ENCODE measurements around the gene RTBDN. TPM values are rescaled to one million over a fixed set of nuclear protein-coding genes. Genes with fewer than 3 reads are reported as not detected.

RTBDN gene
- total RNA-seq, 4 donors from 2014 or later, result not detected

GRCh38 chr19:12793290-12794195 is 40.8 kb downstream of the RTBDN start:
- DNase-seq (peak; percentile 85 to 92), ATAC-seq (peak; percentile 48 to 55)
- peak overlapping the region; percentile 99 to 100 (median 100) for H3K27ac ChIP-seq
- H3K36me3 ChIP-seq, result no peaks in the 10 kb centered on the region
- TF ChIP-seq, protein P1, sequence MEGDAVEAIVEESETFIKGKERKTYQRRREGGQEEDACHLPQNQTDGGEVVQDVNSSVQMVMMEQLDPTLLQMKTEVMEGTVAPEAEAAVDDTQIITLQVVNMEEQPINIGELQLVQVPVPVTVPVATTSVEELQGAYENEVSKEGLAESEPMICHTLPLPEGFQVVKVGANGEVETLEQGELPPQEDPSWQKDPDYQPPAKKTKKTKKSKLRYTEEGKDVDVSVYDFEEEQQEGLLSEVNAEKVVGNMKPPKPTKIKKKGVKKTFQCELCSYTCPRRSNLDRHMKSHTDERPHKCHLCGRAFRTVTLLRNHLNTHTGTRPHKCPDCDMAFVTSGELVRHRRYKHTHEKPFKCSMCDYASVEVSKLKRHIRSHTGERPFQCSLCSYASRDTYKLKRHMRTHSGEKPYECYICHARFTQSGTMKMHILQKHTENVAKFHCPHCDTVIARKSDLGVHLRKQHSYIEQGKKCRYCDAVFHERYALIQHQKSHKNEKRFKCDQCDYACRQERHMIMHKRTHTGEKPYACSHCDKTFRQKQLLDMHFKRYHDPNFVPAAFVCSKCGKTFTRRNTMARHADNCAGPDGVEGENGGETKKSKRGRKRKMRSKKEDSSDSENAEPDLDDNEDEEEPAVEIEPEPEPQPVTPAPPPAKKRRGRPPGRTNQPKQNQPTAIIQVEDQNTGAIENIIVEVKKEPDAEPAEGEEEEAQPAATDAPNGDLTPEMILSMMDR (IDR thresholded peaks at IDR 0.05 in 4 of 5, conservative IDR thresholded peaks at IDR 0.05 in 1 of 5), result peak in 2 of 5 experiments; percentile 19 to 30
- TF ChIP-seq POLR2A (IDR thresholded peaks at IDR 0.05), result peak; percentile 82 to 90
- in situ Hi-C loops (cut with MboI; ENCODE audit: low sequenced_read_pairs in 4 of 4) (no loop called here), intact Hi-C loops (cut with DNase I; ENCODE audit: low total_unique reads) (loop anchor here (1.0 to 5.0 kb wide), 5 partner anchors 18 to 1054 kb away; partner anchors contain the start of genes FARSA, HOOK2, IER2 and STX10)
- no peaks in the 10 kb centered on the region for H3K9me3 ChIP-seq
- H3K27me3 ChIP-seq, result no peaks in the 10 kb centered on the region
- peak overlapping the region; percentile 91 to 98 (median 94) for H3K4me3 ChIP-seq
- peaks cover 24 to 27% of the 10 kb centered on the region in 2 donors for H3K4me1 ChIP-seq

DNA sequence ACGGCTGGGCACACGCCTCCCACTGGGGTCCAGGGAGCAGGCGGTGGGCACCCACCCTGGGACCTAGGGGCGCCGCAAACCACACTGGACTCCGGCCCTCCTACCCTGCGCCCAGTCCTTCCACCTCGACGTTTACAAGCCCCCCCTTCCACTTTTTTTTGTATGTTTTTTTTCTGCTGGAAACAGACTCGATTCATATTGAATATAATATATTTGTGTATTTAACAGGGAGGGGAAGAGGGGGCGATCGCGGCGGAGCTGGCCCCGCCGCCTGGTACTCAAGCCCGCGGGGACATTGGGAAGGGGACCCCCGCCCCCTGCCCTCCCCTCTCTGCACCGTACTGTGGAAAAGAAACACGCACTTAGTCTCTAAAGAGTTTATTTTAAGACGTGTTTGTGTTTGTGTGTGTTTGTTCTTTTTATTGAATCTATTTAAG is 41.5 kb downstream of the RTBDN start:
- H3K36me3 ChIP-seq, result no peaks in the 10 kb centered on the region
- peak overlapping the region; percentile 99 to 100 (median 100) for H3K27ac ChIP-seq
- TF ChIP-seq, protein P1 (IDR thresholded peaks at IDR 0.05 in 4 of 5, conservative IDR thresholded peaks at IDR 0.05 in 1 of 5), result peak in 1 of 5 experiments; percentile 5
- peak in 1 of 2 donors; percentile 47 for TF ChIP-seq POLR2A (IDR thresholded peaks at IDR 0.05)
- H3K4me3 ChIP-seq, result peak overlapping the region; percentile 91 to 98 (median 94)
- in situ Hi-C loops (cut with MboI; ENCODE audit: low sequenced_read_pairs in 4 of 4) (no loop called here), intact Hi-C loops (cut with DNase I; ENCODE audit: low total_unique reads) (loop anchor here (1.0 to 5.0 kb wide), 5 partner anchors 18 to 1054 kb away; partner anchors contain the start of genes FARSA, HOOK2, IER2 and STX10)
- no peaks in the 10 kb centered on the region for H3K9me3 ChIP-seq
- no peaks in the 10 kb centered on the region for H3K27me3 ChIP-seq
- no peak for DNase-seq
- no peak for ATAC-seq
- H3K4me1 ChIP-seq, result peaks cover 31 to 33% of the 10 kb centered on the region in 2 donors

GRCh38 chr19:12792051-12792852 is 42.1 kb downstream of the RTBDN start:
- peaks cover 33 to 40% of the 10 kb centered on the region in 2 donors for H3K4me1 ChIP-seq
- peak overlapping the region; percentile 91 to 98 (median 94) for H3K4me3 ChIP-seq
- in situ Hi-C loops (cut with MboI; ENCODE audit: low sequenced_read_pairs in 4 of 4), result no loop called here
- no peaks in the 10 kb centered on the region for H3K36me3 ChIP-seq
- peak overlapping the region; percentile 99 to 100 (median 100) for H3K27ac ChIP-seq
- intact Hi-C loops (cut with DNase I; ENCODE audit: low total_unique reads), result loop anchor here (5.0 kb wide), 4 partner anchors 70 to 1055 kb away; partner anchors contain the start of genes FARSA, IER2, STX10 and TNPO2
- no peaks in the 10 kb centered on the region for H3K27me3 ChIP-seq
- peak; percentile 9 to 24 for ATAC-seq
- peak; percentile 81 to 86 for DNase-seq
- no peaks in the 10 kb centered on the region for H3K9me3 ChIP-seq
- TF ChIP-seq, protein P1 (IDR thresholded peaks at IDR 0.05 in 4 of 5, conservative IDR thresholded peaks at IDR 0.05 in 1 of 5), result peak in 1 of 5 experiments; percentile 11
- TF ChIP-seq POLR2A (IDR thresholded peaks at IDR 0.05), result peak; percentile 71 to 78

- Histone ChIP-seq H3K36me3 (no peaks in the 10 kb centered on the region), H3K4me1 (peaks cover 38 to 45% of the 10 kb centered on the region in 2 donors), H3K27me3 (no peaks in the 10 kb centered on the region), H3K9me3 (no peaks in the 10 kb centered on the region), H3K4me3 (peak within 1 kb of the TSS; percentile 91 to 98 (median 94)), H3K27ac (peak within 1 kb of the TSS; percentile 99 to 100 (median 100))
- TF ChIP-seq POLR2A (IDR thresholded peaks at IDR 0.05), result peak; percentile 100
- TF ChIP-seq, protein P1 (IDR thresholded peaks at IDR 0.05 in 4 of 5, conservative IDR thresholded peaks at IDR 0.05 in 1 of 5), result peak in 3 of 5 experiments; percentile 10 to 17 (median 16)
- ATAC-seq, result peak; percentile 48 to 50
- intact Hi-C loops (cut with DNase I; ENCODE audit: low total_unique reads), result loop anchor here (5.0 kb wide), 4 partner anchors 69 to 1056 kb away; partner anchors contain the start of genes FARSA, IER2, STX10 and TNPO2
- DNase-seq, result peak; percentile 96 to 97
- in situ Hi-C loops (cut with MboI; ENCODE audit: low sequenced_read_pairs in 4 of 4), result no loop called here
Measured at GRCh38 chr19:12791345-12792050, 42.9 kb downstream of the RTBDN start, which contains the start of gene JUNB. JUNB (plus strand) TSS chr19:12791486; CDS start chr19:12791772, 286 bp downstream.

Data from gastrocnemius medialis (tissue), 4 donors.